HEK293 (cell line): ENCODE results near the gene IL1RAPL1.

Source experiments
- CTCF ChIA-PET: fragments of 350-600 bp; formaldehyde crosslinking; extraction: SDS; loops from one replicate; lab custom pipeline; 2021; ENCODE audit warnings: antibody characterized with exemption; lab: Yijun Ruan, JAX
- POLR2A ChIA-PET: fragments of 300-600 bp; formaldehyde crosslinking; extraction: SDS; loops from one replicate; lab custom pipeline; 2020; ENCODE audit warnings: antibody characterized with exemption, inconsistent platforms; lab: Yijun Ruan, JAX
- H3K27ac ChIP-seq: fragments of 200-500 bp; sonication (Bioruptor generic); 2 replicates; pipeline ENCODE4 v1.5.1; 2014; ENCODE audit warnings: low read depth, low read length, control low read depth, inconsistent platforms; ENCODE audit errors: extremely low read depth
- H3K36me3 ChIP-seq, 2 experiments: fragments of 200-500 bp in 1 of 2; sonication (Bioruptor generic) in 1 of 2; 1 replicate in 1 of 2; 2 replicates in 1 of 2; pipeline ENCODE4 v1.5.1; 2014 to 2017; ENCODE audit warnings: inconsistent platforms in 2 of 2, low read length in 2 of 2; ENCODE audit not compliant: control insufficient read depth in 2 of 2, insufficient read depth in 1 of 2
- H3K4me1 ChIP-seq: fragments of 200-500 bp; sonication (Bioruptor generic); 2 replicates; pipeline ENCODE4 v1.5.1; 2014; ENCODE audit warnings: mild to moderate bottlenecking, low read length, inconsistent platforms; ENCODE audit not compliant: control insufficient read depth, insufficient read depth
- H3K4me3 ChIP-seq: 2 replicates; pipeline ENCODE4 v1.5.1; 2011; ENCODE audit warnings: low read depth, mild to moderate bottlenecking, control low read depth, low read length, moderate library complexity
- H3K9me3 ChIP-seq: fragments of 200-500 bp; sonication (Bioruptor generic); 2 replicates; pipeline ENCODE4 v1.5.1; 2014; ENCODE audit warnings: low read depth, low read length, inconsistent platforms; ENCODE audit not compliant: control insufficient read depth, insufficient read depth
- BCL11A ChIP-seq: fragments of 450-650 bp; formaldehyde crosslinking; IDR thresholded peaks from 2 replicates; pipeline ENCODE4 v1.5.1; 2016; ENCODE audit warnings: low read depth, missing biosample characterization, missing genetic modification characterization
- KLF1 ChIP-seq: fragments of 450-650 bp; formaldehyde crosslinking; IDR thresholded peaks from 2 replicates; pipeline ENCODE4 v1.5.1; 2016; ENCODE audit warnings: missing biosample characterization, missing genetic modification characterization
- KLF9 ChIP-seq: fragments of 450-650 bp; formaldehyde crosslinking; IDR thresholded peaks from 2 replicates; pipeline ENCODE4 v1.5.1; 2016; ENCODE audit warnings: missing biosample characterization, missing genetic modification characterization, low read depth
- MEIS1 ChIP-seq: sonication (generic); formaldehyde crosslinking; IDR thresholded peaks from 2 replicates; pipeline ENCODE4 v1.8.1; 2022; ENCODE audit warnings: missing genetic modification reagents, mild to moderate bottlenecking, borderline replicate concordance
- WT1 ChIP-seq: fragments of 450-650 bp; formaldehyde crosslinking; IDR thresholded peaks from 2 replicates; pipeline ENCODE4 v1.5.1; 2016; ENCODE audit warnings: missing biosample characterization, missing genetic modification characterization
- YY2 ChIP-seq: fragments of 450-650 bp; formaldehyde crosslinking; IDR thresholded peaks from 2 replicates; pipeline ENCODE4 v1.5.1; 2016; ENCODE audit warnings: missing biosample characterization, missing genetic modification characterization
- ZBTB48 ChIP-seq: fragments of 450-650 bp; formaldehyde crosslinking; IDR thresholded peaks from 2 replicates; pipeline ENCODE4 v1.5.1; 2016; ENCODE audit warnings: missing biosample characterization, missing genetic modification characterization
- ZEB2 ChIP-seq: fragments of 450-650 bp; formaldehyde crosslinking; IDR thresholded peaks from 2 replicates; pipeline ENCODE4 v1.5.1; 2016; ENCODE audit warnings: missing biosample characterization, missing genetic modification characterization
- ZFP3 ChIP-seq: fragments of 450-650 bp; formaldehyde crosslinking; IDR thresholded peaks from 2 replicates; pipeline ENCODE4 v1.5.1; 2016; ENCODE audit warnings: low read depth, missing biosample characterization, missing genetic modification characterization
- ZFP37 ChIP-seq: fragments of 450-650 bp; formaldehyde crosslinking; IDR thresholded peaks from 2 replicates; pipeline ENCODE4 v1.5.1; 2016; ENCODE audit warnings: missing biosample characterization, missing genetic modification characterization
- ZNF157 ChIP-seq: fragments of 450-650 bp; formaldehyde crosslinking; IDR thresholded peaks from 2 replicates; pipeline ENCODE4 v1.5.1; 2016; ENCODE audit warnings: missing biosample characterization, missing genetic modification characterization
- ZNF16 ChIP-seq: fragments of 450-650 bp; formaldehyde crosslinking; IDR thresholded peaks from 2 replicates; pipeline ENCODE4 v1.5.1; 2016; ENCODE audit warnings: low read depth, missing biosample characterization, missing genetic modification characterization
- ZNF169 ChIP-seq: fragments of 450-650 bp; formaldehyde crosslinking; IDR thresholded peaks from 2 replicates; pipeline ENCODE4 v1.5.1; 2016; ENCODE audit warnings: missing biosample characterization, missing genetic modification characterization
- ZNF174 ChIP-seq: fragments of 450-650 bp; formaldehyde crosslinking; IDR thresholded peaks from 2 replicates; pipeline ENCODE4 v1.5.0; 2017; ENCODE audit warnings: missing biosample characterization, mild to moderate bottlenecking, missing genetic modification characterization
- ZNF266 ChIP-seq: fragments of 450-650 bp; formaldehyde crosslinking; IDR thresholded peaks from 2 replicates; pipeline ENCODE4 v1.5.1; 2016; ENCODE audit warnings: missing biosample characterization, missing genetic modification characterization, low read depth
- ZNF292 ChIP-seq: fragments of 450-650 bp; formaldehyde crosslinking; IDR thresholded peaks from 2 replicates; pipeline ENCODE4 v1.5.1; 2016; ENCODE audit warnings: low read depth, missing biosample characterization, missing genetic modification characterization, borderline replicate concordance
- ZNF324 ChIP-seq: fragments of 450-650 bp; formaldehyde crosslinking; IDR thresholded peaks from 2 replicates; pipeline ENCODE4 v1.5.1; 2016; ENCODE audit warnings: missing biosample characterization, missing genetic modification characterization
- ZNF335 ChIP-seq: fragments of 450-650 bp; formaldehyde crosslinking; conservative IDR thresholded peaks from 2 replicates; pipeline ENCODE4 v1.5.1; 2016; ENCODE audit warnings: missing biosample characterization, missing genetic modification characterization
- ZNF433 ChIP-seq: fragments of 450-650 bp; formaldehyde crosslinking; IDR thresholded peaks from 2 replicates; pipeline ENCODE4 v1.5.1; 2016; ENCODE audit warnings: missing biosample characterization, missing genetic modification characterization, low read depth
- ZNF514 ChIP-seq: fragments of 450-650 bp; formaldehyde crosslinking; IDR thresholded peaks from 2 replicates; pipeline ENCODE4 v1.5.1; 2016; ENCODE audit warnings: missing biosample characterization, missing genetic modification characterization
- ZNF521 ChIP-seq: fragments of 450-650 bp; formaldehyde crosslinking; IDR thresholded peaks from 2 replicates; pipeline ENCODE4 v1.5.1; 2017; ENCODE audit warnings: missing biosample characterization, mild to moderate bottlenecking, missing genetic modification characterization
- ZNF549 ChIP-seq: fragments of 450-650 bp; IDR thresholded peaks from 2 replicates; pipeline ENCODE4 v1.5.1; 2018; ENCODE audit warnings: missing biosample characterization, missing genetic modification characterization, mild to moderate bottlenecking, inconsistent platforms, moderate library complexity
- ZNF560 ChIP-seq: fragments of 450-650 bp; formaldehyde crosslinking; IDR thresholded peaks from 2 replicates; pipeline ENCODE4 v1.5.1; 2017; ENCODE audit warnings: missing biosample characterization, missing genetic modification characterization, borderline replicate concordance
- ZNF610 ChIP-seq: fragments of 450-650 bp; formaldehyde crosslinking; IDR thresholded peaks from 2 replicates; pipeline ENCODE4 v1.5.1; 2016; ENCODE audit warnings: missing biosample characterization, missing genetic modification characterization, borderline replicate concordance
- ZNF621 ChIP-seq: fragments of 450-650 bp; formaldehyde crosslinking; IDR thresholded peaks from 2 replicates; pipeline ENCODE4 v1.5.1; 2017; ENCODE audit warnings: missing biosample characterization, missing genetic modification characterization
- ZNF626 ChIP-seq: fragments of 450-650 bp; sonication (Bioruptor Pico); formaldehyde crosslinking; IDR thresholded peaks from 2 replicates; pipeline ENCODE4 v1.5.1; 2018; ENCODE audit warnings: missing biosample characterization, missing genetic modification characterization, inconsistent platforms
- ZNF768 ChIP-seq: fragments of 450-650 bp; formaldehyde crosslinking; IDR thresholded peaks from 2 replicates; pipeline ENCODE4 v1.5.1; 2018; ENCODE audit warnings: missing biosample characterization, mild to moderate bottlenecking, missing genetic modification characterization
- ZSCAN16 ChIP-seq: fragments of 450-650 bp; formaldehyde crosslinking; IDR thresholded peaks from 2 replicates; pipeline ENCODE4 v1.5.1; 2016; ENCODE audit warnings: missing biosample characterization, missing genetic modification characterization
- TF ChIP-seq, protein P1 (sequence below): fragments of 450-650 bp; formaldehyde crosslinking; IDR thresholded peaks from 2 replicates; pipeline ENCODE4 v1.5.1; 2016; ENCODE audit warnings: missing biosample characterization, missing genetic modification characterization
- TF ChIP-seq, protein P2 (sequence below): fragments of 450-650 bp; formaldehyde crosslinking; IDR thresholded peaks from 2 replicates; pipeline ENCODE4 v1.5.1; 2017; ENCODE audit warnings: missing biosample characterization, missing genetic modification characterization
- TF ChIP-seq, protein P3 (sequence below): IDR thresholded peaks from 2 replicates; pipeline ENCODE4 v1.6.1; 2011; ENCODE audit warnings: mild to moderate bottlenecking, low read depth, low read length, borderline replicate concordance
- TF ChIP-seq, protein P4 (sequence below): fragments of 450-650 bp; formaldehyde crosslinking; IDR thresholded peaks from 2 replicates; pipeline ENCODE4 v1.5.1; 2016; ENCODE audit warnings: missing biosample characterization, missing genetic modification characterization

The IL1RAPL1 gene

DNA sequence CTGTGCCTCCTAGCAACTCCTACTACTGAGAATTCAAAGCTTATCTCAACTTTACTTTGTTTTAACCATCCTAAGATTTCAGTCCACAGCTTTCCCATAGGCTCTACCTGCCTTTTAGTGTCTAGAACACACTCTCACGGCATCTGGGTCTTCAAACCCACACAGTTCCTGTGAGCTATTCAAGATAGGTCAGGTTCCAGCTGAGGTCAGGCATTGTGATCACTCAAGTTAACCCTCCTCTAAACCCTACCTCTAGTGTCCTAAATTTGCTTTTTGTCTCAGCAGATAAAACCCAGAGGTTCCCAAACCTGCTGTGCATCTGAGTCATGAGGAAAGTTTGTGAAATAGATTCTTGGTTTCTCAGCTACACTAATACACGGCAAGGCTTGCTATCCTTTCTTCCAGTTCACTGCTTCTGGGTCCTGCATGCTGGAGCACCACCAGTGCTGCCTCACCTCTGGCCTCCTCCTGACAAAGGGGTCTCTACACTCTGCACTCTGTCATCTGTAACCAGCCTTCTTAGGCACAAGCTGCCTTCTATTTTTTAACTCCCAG, 1303.5 kb downstream of the IL1RAPL1 start:
- CTCF ChIA-PET = no interaction called here
- no peaks in the 10 kb centered on the region for H3K36me3 ChIP-seq
- H3K27ac ChIP-seq = no peak overlapping the region
- H3K4me3 ChIP-seq = no peak overlapping the region
- H3K4me1 ChIP-seq = no peaks in the 10 kb centered on the region
- TF ChIP-seq ZNF324 (tag by site-specific recombination) (no peak), YY2 (tag by site-specific recombination) (no peak), ZFP37 (tag by site-specific recombination) (no peak), MEIS1 (CRISPR knock-in tag) (no peak), ZFP3 (tag by site-specific recombination) (no peak), ZEB2 (tag by site-specific recombination) (no peak), ZNF433 (no peak), ZNF292 (tag by site-specific recombination) (no peak), ZNF174 (tag by site-specific recombination) (no peak), ZNF768 (tag by site-specific recombination) (no peak), BCL11A (no peak), ZNF514 (tag by site-specific recombination) (no peak), ZNF610 (tag by site-specific recombination) (no peak), ZNF549 (tag by site-specific recombination) (no peak), ZNF335 (tag by site-specific recombination) (no peak), ZNF621 (tag by site-specific recombination) (no peak), ZNF560 (no peak)
- TF ChIP-seq, protein P1, sequence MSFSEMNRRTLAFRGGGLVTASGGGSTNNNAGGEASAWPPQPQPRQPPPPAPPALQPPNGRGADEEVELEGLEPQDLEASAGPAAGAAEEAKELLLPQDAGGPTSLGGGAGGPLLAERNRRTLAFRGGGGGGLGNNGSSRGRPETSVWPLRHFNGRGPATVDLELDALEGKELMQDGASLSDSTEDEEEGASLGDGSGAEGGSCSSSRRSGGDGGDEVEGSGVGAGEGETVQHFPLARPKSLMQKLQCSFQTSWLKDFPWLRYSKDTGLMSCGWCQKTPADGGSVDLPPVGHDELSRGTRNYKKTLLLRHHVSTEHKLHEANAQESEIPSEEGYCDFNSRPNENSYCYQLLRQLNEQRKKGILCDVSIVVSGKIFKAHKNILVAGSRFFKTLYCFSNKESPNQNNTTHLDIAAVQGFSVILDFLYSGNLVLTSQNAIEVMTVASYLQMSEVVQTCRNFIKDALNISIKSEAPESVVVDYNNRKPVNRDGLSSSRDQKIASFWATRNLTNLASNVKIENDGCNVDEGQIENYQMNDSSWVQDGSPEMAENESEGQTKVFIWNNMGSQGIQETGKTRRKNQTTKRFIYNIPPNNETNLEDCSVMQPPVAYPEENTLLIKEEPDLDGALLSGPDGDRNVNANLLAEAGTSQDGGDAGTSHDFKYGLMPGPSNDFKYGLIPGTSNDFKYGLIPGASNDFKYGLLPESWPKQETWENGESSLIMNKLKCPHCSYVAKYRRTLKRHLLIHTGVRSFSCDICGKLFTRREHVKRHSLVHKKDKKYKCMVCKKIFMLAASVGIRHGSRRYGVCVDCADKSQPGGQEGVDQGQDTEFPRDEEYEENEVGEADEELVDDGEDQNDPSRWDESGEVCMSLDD (tag by site-specific recombination) = no peak
- H3K9me3 ChIP-seq = no peaks in the 10 kb centered on the region; the same call in 1 of the 2 replicates
- POLR2A ChIA-PET = interaction anchor here (0.5 kb wide), 1 partner anchor 1289 kb away, joined by 4 read pairs; no protein-coding TSS in a partner anchor

DNA sequence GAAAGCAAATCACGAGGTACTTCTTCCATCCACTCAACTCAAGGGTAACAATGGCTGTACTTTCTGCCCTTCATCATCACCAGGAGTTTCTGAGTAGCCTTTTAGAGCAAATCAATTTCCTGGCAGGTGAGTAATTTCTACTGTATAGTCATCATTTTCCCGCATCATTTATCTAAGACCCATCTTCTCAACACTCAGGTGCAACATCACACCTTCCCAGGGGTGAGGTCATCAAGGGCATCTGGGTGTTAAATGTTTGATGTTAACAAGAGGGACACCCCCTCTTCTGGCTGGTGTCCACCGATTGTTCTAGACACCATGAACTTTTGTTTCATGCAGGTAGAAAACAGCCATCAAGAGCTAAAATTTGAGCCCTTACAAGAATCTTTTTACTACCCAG, 1314.8 kb downstream of the IL1RAPL1 start:
- ChIA-PET CTCF (interaction anchor here (0.9 kb wide), 1 partner anchor 9 kb away, joined by 4 read pairs; no protein-coding TSS in a partner anchor), POLR2A (no interaction called here)
- H3K27ac ChIP-seq = no peak overlapping the region
- H3K9me3 ChIP-seq = no peaks in the 10 kb centered on the region; the same call in 1 of the 2 replicates
- no peak overlapping the region for H3K4me3 ChIP-seq
- no peaks in the 10 kb centered on the region for H3K4me1 ChIP-seq
- no peaks in the 10 kb centered on the region for H3K36me3 ChIP-seq
- TF ChIP-seq ZSCAN16 (tag by site-specific recombination) = no peak
- no peak for TF ChIP-seq ZNF157
- TF ChIP-seq ZNF16 (tag by site-specific recombination) = no peak
- no peak for TF ChIP-seq KLF9
- TF ChIP-seq ZNF521 (tag by site-specific recombination) = no peak
- TF ChIP-seq ZNF169 (tag by site-specific recombination) = no peak
- no peak for TF ChIP-seq WT1
- TF ChIP-seq, protein P2, sequence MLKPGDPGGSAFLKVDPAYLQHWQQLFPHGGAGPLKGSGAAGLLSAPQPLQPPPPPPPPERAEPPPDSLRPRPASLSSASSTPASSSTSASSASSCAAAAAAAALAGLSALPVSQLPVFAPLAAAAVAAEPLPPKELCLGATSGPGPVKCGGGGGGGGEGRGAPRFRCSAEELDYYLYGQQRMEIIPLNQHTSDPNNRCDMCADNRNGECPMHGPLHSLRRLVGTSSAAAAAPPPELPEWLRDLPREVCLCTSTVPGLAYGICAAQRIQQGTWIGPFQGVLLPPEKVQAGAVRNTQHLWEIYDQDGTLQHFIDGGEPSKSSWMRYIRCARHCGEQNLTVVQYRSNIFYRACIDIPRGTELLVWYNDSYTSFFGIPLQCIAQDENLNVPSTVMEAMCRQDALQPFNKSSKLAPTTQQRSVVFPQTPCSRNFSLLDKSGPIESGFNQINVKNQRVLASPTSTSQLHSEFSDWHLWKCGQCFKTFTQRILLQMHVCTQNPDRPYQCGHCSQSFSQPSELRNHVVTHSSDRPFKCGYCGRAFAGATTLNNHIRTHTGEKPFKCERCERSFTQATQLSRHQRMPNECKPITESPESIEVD (tag by site-specific recombination) = no peak
- TF ChIP-seq, protein P3, sequence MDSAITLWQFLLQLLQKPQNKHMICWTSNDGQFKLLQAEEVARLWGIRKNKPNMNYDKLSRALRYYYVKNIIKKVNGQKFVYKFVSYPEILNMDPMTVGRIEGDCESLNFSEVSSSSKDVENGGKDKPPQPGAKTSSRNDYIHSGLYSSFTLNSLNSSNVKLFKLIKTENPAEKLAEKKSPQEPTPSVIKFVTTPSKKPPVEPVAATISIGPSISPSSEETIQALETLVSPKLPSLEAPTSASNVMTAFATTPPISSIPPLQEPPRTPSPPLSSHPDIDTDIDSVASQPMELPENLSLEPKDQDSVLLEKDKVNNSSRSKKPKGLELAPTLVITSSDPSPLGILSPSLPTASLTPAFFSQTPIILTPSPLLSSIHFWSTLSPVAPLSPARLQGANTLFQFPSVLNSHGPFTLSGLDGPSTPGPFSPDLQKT = no peak
- no peak for TF ChIP-seq ZBTB48
- TF ChIP-seq, protein P4, sequence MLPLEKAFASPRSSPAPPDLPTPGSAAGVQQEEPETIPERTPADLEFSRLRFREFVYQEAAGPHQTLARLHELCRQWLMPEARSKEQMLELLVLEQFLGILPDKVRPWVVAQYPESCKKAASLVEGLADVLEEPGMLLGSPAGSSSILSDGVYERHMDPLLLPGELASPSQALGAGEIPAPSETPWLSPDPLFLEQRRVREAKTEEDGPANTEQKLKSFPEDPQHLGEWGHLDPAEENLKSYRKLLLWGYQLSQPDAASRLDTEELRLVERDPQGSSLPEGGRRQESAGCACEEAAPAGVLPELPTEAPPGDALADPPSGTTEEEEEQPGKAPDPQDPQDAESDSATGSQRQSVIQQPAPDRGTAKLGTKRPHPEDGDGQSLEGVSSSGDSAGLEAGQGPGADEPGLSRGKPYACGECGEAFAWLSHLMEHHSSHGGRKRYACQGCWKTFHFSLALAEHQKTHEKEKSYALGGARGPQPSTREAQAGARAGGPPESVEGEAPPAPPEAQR (tag by site-specific recombination) = no peak
- no peak for TF ChIP-seq KLF1 (tag by site-specific recombination)
- TF ChIP-seq ZNF626 = no peak
- TF ChIP-seq ZNF266 = no peak
